GM20431 (cell line): ENCODE data around the gene LRP5.
"Not testable (repeated sequence)": the region's sequence is repeated elsewhere in the genome, so short reads cannot be mapped to it uniquely, and the experiment has no call there.

Experiments used
- in situ Hi-C: fragments of 300-500 bp; cut with MseI, MboI; formaldehyde crosslinking; loops from one replicate; pipeline ENCODE4 v1.15.0; 2020; ENCODE audit warnings: low sequenced_read_pairs; ENCODE audit not compliant: unreplicated experiment

The LRP5 gene

DNA sequence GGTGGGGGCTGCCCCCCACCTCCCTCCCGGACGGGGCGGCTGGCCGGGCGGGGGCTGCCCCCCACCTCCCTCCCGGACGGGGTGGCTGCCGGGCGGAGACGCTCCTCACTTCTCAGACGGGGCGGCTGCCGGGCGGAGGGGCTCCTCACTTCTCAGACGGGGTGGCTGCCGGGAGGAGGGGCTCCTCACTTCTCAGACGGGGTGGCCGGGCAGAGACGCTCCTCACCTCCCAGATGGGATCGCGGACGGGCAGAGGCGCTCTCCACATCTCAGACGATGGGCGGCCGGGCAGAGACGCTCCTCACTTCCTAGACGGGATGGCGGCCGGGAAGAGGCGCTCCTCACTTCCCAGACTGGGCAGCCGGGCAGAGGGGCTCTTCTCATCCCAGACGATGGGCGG is 163.2 kb downstream of the LRP5 start:
- in situ Hi-C loops, result not testable (repeated sequence)

DNA sequence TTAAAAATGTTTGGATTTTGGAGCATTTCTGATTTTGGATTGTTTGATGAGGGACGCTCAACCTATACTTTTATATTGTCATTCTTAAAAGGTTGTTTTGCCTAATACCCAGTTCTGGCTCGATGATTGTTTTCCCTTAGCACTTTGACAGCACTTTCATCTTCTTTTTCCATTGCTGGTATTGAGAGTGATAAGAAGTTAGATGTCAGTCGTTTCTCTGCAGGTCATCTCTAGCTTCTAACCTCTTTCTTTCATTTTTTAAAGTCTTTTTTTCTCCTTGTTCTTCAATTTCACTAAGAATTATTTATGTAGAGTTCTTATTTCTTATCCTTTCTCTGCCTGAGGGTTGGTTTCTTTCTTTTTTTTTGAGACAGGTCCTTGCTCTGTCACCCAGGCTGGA is 167.0 kb downstream of the LRP5 start:
- in situ Hi-C loops, result no loop called here

DNA sequence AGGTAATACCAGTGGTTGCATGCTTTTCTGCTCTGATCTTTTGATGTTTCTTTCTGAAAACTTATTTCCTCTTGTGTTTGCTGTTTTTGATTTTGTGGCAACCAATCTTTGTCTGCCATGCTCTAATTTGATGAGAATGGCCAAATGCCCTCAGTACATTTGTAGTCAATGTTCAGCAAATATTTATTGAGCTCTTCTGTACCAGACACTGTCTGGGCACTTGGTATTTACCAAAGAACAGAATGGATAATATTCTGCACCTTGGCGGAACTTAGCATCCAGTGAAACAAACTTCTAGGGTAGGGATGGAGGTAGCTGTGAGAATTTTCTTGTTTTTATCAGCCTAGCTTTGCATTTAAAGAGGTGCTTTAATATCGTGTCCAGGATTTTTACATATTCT is 167.8 kb downstream of the LRP5 start:
- in situ Hi-C loops, result no loop called here

DNA sequence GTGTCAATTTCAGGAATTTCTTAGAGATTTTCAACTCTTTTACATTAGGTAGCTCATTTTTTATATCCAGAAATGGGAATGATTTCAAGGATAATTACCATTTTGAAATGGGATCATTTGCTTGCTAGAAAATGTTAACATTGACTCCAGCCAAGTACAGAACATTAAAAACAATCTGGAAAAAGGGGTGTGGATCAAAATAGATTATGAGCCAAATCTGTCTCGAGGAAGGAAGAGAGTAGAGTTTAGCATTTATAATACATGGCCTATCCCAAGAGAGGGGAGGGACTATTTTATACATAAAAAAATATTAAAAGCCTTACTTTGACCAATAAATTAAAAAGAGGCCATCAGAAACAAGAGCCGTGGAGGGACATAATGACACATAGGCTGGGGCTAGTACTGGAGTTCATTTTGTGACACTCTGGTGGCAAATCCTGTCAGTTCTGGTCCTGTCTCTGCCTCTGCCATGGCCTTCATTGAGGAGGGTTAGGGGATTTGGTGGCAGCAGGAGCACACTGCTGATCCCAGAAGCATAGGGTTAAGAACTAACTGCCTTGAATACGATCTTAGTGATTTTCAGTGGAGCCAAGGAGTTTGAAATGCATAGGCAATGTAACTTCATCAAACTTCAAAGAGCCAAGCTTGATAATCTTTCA is 168.6 kb downstream of the LRP5 start:
- in situ Hi-C loops, result no loop called here

GRCh38 chr11:68481579-68482240 is 169.3 kb downstream of the LRP5 start:
- in situ Hi-C loops, result no loop called here

- in situ Hi-C loops, result no loop called here
These were observed 176.2 kb downstream of the LRP5 start for GRCh38 chr11:68488623-68489022.

- in situ Hi-C loops, result no loop called here
These were observed 182.9 kb downstream of the LRP5 start for GRCh38 chr11:68495220-68495729.

GRCh38 chr11:68495872-68496271 is 183.5 kb downstream of the LRP5 start:
- in situ Hi-C loops, result no loop called here

DNA sequence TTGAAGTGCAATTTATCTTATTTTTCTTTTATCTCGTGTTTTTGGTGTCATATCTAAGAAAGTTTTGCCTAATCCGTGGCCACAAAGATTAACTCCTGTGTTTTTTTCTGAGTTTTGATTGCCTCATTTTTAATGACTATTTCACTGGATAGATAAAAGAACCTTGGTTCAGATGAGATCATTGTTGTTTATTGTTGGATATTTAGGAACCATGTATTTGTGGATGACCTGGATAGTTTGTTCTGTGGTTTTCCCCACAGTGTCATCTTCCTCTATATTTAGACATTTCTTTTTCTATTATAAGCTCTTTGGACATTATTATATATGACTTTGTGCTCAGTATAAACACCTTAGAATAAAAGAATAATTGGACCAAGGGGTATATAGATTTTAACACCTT is 185.4 kb downstream of the LRP5 start:
- in situ Hi-C loops, result no loop called here

DNA sequence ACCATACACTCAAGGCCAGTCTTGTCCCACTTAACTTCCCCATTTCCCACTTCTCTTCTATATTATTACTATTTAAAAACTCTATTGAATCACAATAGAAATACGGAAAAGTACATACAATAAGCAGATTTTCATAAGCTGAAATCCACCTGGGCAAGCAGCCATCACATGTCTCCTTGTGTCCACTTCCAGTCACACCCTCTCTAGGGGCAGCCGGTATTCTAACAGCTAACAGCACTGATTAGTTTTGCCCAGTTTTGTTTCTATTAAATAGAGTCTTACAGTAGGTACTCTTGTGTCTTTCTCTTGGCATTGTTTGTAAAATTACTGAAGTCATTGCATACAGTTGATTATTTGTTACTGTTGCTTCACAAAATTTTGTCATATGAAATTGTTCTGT is 185.9 kb downstream of the LRP5 start:
- in situ Hi-C loops, result no loop called here
